Activated naive CD4-positive, alpha-beta T cell treated with anti-CD3 and anti-CD28 coated beads, Interleukin-2, amount 10 ng/mL, durations not matched to agents 5 hours and 36 hours (primary cell): ENCODE measurements around the gene GK2. TPM values are rescaled to one million over a fixed set of nuclear protein-coding genes. Genes with fewer than 3 reads are reported as not detected.

Experiments used
- total RNA-seq, 2 experiments: library from RNA; stranded (reverse); gene quantifications; one replicate each; pipeline ENCODE4 v1.2.3, GENCODE V29; 2021

GK2 gene
- total RNA-seq, result not detected

GRCh38 chr4:79408063-79408462 is at the start of gene GK2:
TSS of gene GK2 (minus strand) at chr4:79408228. CDS start at chr4:79408200, 28 bp downstream.

Other genes starting within 250 kb of the GK2 start
- not detected for gene NAA11, start 82.2 kb downstream of the GK2 start, total RNA-seq